ENCODE measurements around the gene AFF2.

The AFF2 gene

GRCh38 chrX:148933881-148934280, 433.5 kb downstream of the AFF2 start:
- H3K4me3 ChIP-seq (replicated peaks in 1 of 2; ENCODE audit: low read depth in 2 of 2, low read length in 2 of 2): no peak overlapping the region
- no peak for TF ChIP-seq CTCF (IDR thresholded peaks at IDR 0.05; ENCODE audit: low read depth, low read length)
- DNase-seq (ENCODE audit: low read depth in 2 of 2): no peak

GRCh38 chrX:148938348-148938747, 437.9 kb downstream of the AFF2 start:
- no peak for DNase-seq (ENCODE audit: low read depth in 2 of 2)
- no peak overlapping the region for H3K4me3 ChIP-seq (replicated peaks in 1 of 2; ENCODE audit: low read depth in 2 of 2, low read length in 2 of 2)
- no peak for TF ChIP-seq CTCF (IDR thresholded peaks at IDR 0.05; ENCODE audit: low read depth, low read length)

GRCh38 chrX:148940411-148940996, 440.1 kb downstream of the AFF2 start:
- no peak for TF ChIP-seq CTCF (IDR thresholded peaks at IDR 0.05; ENCODE audit: low read depth, low read length)
- no peak overlapping the region for H3K4me3 ChIP-seq (replicated peaks in 1 of 2; ENCODE audit: low read depth in 2 of 2, low read length in 2 of 2)
- DNase-seq (ENCODE audit: low read depth in 2 of 2): peak; percentile 5 to 51

- no peak for TF ChIP-seq CTCF (IDR thresholded peaks at IDR 0.05; ENCODE audit: low read depth, low read length)
- no peak overlapping the region for H3K4me3 ChIP-seq (replicated peaks in 1 of 2; ENCODE audit: low read depth in 2 of 2, low read length in 2 of 2)
- no peak for DNase-seq (ENCODE audit: low read depth in 2 of 2)
Observed at GRCh38 chrX:148942754-148943153, 442.3 kb downstream of the AFF2 start.

GRCh38 chrX:148947399-148947975, 447.1 kb downstream of the AFF2 start:
- H3K4me3 ChIP-seq (replicated peaks in 1 of 2; ENCODE audit: low read depth in 2 of 2, low read length in 2 of 2): no peak overlapping the region
- DNase-seq (ENCODE audit: low read depth in 2 of 2): no peak
- no peak for TF ChIP-seq CTCF (IDR thresholded peaks at IDR 0.05; ENCODE audit: low read depth, low read length)

- TF ChIP-seq CTCF (IDR thresholded peaks at IDR 0.05; ENCODE audit: low read depth, low read length): no peak
- no peak for DNase-seq (ENCODE audit: low read depth in 2 of 2)
- H3K4me3 ChIP-seq (replicated peaks in 1 of 2; ENCODE audit: low read depth in 2 of 2, low read length in 2 of 2): no peak overlapping the region
Observed at GRCh38 chrX:148956352-148956751, 455.9 kb downstream of the AFF2 start.

- peak in 1 of 2 donors; percentile 5 for DNase-seq (ENCODE audit: low read depth in 2 of 2)
- no peak overlapping the region for H3K4me3 ChIP-seq (replicated peaks in 1 of 2; ENCODE audit: low read depth in 2 of 2, low read length in 2 of 2)
- TF ChIP-seq CTCF (IDR thresholded peaks at IDR 0.05; ENCODE audit: low read depth, low read length): no peak
Observed at GRCh38 chrX:148958901-148959300, 458.5 kb downstream of the AFF2 start.

Data from cardiac fibroblast (primary cell).